PC-3 (cell line): ENCODE results near the gene RPL32. TPM values are rescaled to one million over a fixed set of nuclear protein-coding genes. Genes with fewer than 3 reads are reported as not detected.

Experiments
- ATAC-seq: fragments of 200-7000 bp; cut with Tn5 transposase; 2 replicates; pipeline ENCODE4 v1.9.1; 2020; ENCODE audit warnings: mild to moderate bottlenecking, moderate library complexity
- BruUV-seq: library from RNA; stranded (reverse); fragments of 400-500 nt; replicated peaks from 2 replicates; lab custom pipeline; 2021; lab: Mats Ljungman, UMichigan
- CTCF ChIA-PET: fragments of 300-600 bp; sonication (Branson Sonifier 250); formaldehyde crosslinking; loops from one replicate; lab custom pipeline; 2022; ENCODE audit warnings: antibody characterized with exemption; lab: Charles Lee
- POLR2A ChIA-PET: fragments of 300-600 bp; sonication (Branson Sonifier 250); formaldehyde crosslinking; loops from one replicate; lab custom pipeline; 2022; ENCODE audit warnings: antibody characterized with exemption; ENCODE audit not compliant: unreplicated experiment; lab: Charles Lee
- DNase-seq: peaks from one replicate; pipeline ENCODE4 v3.0.0-alpha.2; 2015
- H2AFZ ChIP-seq: fragments of 300-600 bp; sonication (generic); 2 replicates; pipeline ENCODE4 v1.6.0; 2016; ENCODE audit warnings: antibody characterized with exemption, low read length
- H3F3A ChIP-seq: fragments of 300-600 bp; sonication (generic); one replicate; pipeline ENCODE4 v1.6.0; 2017; ENCODE audit warnings: antibody characterized with exemption, low read length, control low read depth, mild to moderate bottlenecking; ENCODE audit not compliant: unreplicated experiment
- H3K27ac ChIP-seq: fragments of 300-600 bp; sonication (generic); 2 replicates; pipeline ENCODE4 v1.5.1; 2016; ENCODE audit warnings: mild to moderate bottlenecking, low read length
- H3K27me3 ChIP-seq: fragments of 300-600 bp; sonication (generic); 2 replicates; pipeline ENCODE4 v1.6.1; 2016; ENCODE audit warnings: low read length, mixed read lengths
- H3K36me3 ChIP-seq: fragments of 300-600 bp; sonication (generic); 2 replicates; pipeline ENCODE4 v1.6.1; 2016; ENCODE audit warnings: low read depth, mixed run types, low read length, mixed read lengths
- H3K4me1 ChIP-seq: fragments of 300-600 bp; sonication (generic); 2 replicates; pipeline ENCODE4 v1.5.1; 2016; ENCODE audit warnings: low read length; ENCODE audit not compliant: insufficient read depth
- H3K4me2 ChIP-seq: fragments of 300-600 bp; sonication (generic); 2 replicates; pipeline ENCODE4 v1.6.0; 2016; ENCODE audit warnings: low read length
- H3K4me3 ChIP-seq: fragments of 300-600 bp; sonication (generic); 2 replicates; pipeline ENCODE4 v1.5.1; 2016; ENCODE audit warnings: mild to moderate bottlenecking, low read length, mixed read lengths
- H3K79me2 ChIP-seq: fragments of 300-600 bp; sonication (generic); 2 replicates; pipeline ENCODE4 v1.6.1; 2017; ENCODE audit warnings: low read length, mixed read lengths
- H3K9ac ChIP-seq: fragments of 300-600 bp; sonication (generic); 2 replicates; pipeline ENCODE4 v1.6.0; 2016; ENCODE audit warnings: mild to moderate bottlenecking, low read length
- H3K9me2 ChIP-seq: fragments of 300-600 bp; sonication (generic); replicated peaks from 2 replicates; pipeline ENCODE4 v1.6.1; 2016; ENCODE audit warnings: mixed run types, low read length, mixed read lengths
- H3K9me3 ChIP-seq: fragments of 300-600 bp; sonication (generic); 2 replicates; pipeline ENCODE4 v1.6.1; 2016; ENCODE audit warnings: low read length, mixed read lengths
- H4K20me1 ChIP-seq: fragments of 300-600 bp; sonication (generic); 2 replicates; pipeline ENCODE4 v1.6.1; 2016; ENCODE audit warnings: low read length, mixed read lengths
- CTCF ChIP-seq: fragments of 300-600 bp; sonication (generic); conservative IDR thresholded peaks from 2 replicates; pipeline ENCODE4 v1.5.1; 2017; ENCODE audit warnings: antibody characterized with exemption, low read depth, mild to moderate bottlenecking, low read length
- EZH2 ChIP-seq: fragments of 300-600 bp; sonication (generic); IDR thresholded peaks from one replicate; pipeline ENCODE4 v1.6.1; 2017; ENCODE audit warnings: antibody characterized with exemption, mild to moderate bottlenecking, low read length; ENCODE audit not compliant: unreplicated experiment
- EZH2phosphoT487 ChIP-seq: fragments of 300-600 bp; sonication (generic); IDR thresholded peaks from 2 replicates; pipeline ENCODE4 v1.6.1; 2018; ENCODE audit warnings: mild to moderate bottlenecking, antibody characterized with exemption, low read length, borderline replicate concordance
- intact Hi-C: fragments of 100-400 bp; cut with micrococcal nuclease; formaldehyde crosslinking; loops from 2 replicates; pipeline ENCODE4 v1.9.0; 2023
- total RNA-seq: library from RNA; depleted of rRNA; stranded (reverse); fragments of >200 nt; gene quantifications from 2 replicates; pipeline ENCODE4 v1.2.3, GENCODE V29; 2014

The RPL32 gene
- total RNA-seq, 1 experiment from 2014 or later = 2,663 TPM

GRCh38 chr3:12878141-12878574 lies 36.8 kb upstream of the RPL32 start:
- no peaks in the 10 kb centered on the region for H3K79me2 ChIP-seq
- no peaks in the 10 kb centered on the region for H3K36me3 ChIP-seq
- no peak overlapping the region for H3K4me3 ChIP-seq
- no peak overlapping the region for H3K4me2 ChIP-seq
- no peaks in the 10 kb centered on the region for H4K20me1 ChIP-seq
- H3K9me2 ChIP-seq = no peaks in the 10 kb centered on the region
- POLR2A ChIA-PET = no interaction called here
- DNase-seq = no peak
- intact Hi-C loops = no loop called here
- no peaks in the 10 kb centered on the region for H3F3A ChIP-seq
- H3K9me3 ChIP-seq = no peaks in the 10 kb centered on the region
- TF ChIP-seq CTCF (no peak), EZH2phosphoT487 (no peak), EZH2 (no peak)
- H3K4me1 ChIP-seq = no peaks in the 10 kb centered on the region
- H2AFZ ChIP-seq = no peak overlapping the region
- no peak; the same call in 1 of the 2 replicates for ATAC-seq
- H3K27ac ChIP-seq = no peak overlapping the region
- H3K27me3 ChIP-seq = no peaks in the 10 kb centered on the region
- no peak overlapping the region for H3K9ac ChIP-seq
- BruUV-seq = no TSS peak
- CTCF ChIA-PET = interaction anchor here (0.6 kb wide), 1 partner anchor 11 kb away, joined by 5 read pairs; no protein-coding TSS in a partner anchor

- ATAC-seq (no peak), DNase-seq (no peak)
- no peaks in the 10 kb centered on the region for H3F3A ChIP-seq
- CTCF ChIA-PET = no interaction called here
- H3K36me3 ChIP-seq = no peaks in the 10 kb centered on the region
- no peak overlapping the region for H3K4me2 ChIP-seq
- no peaks in the 10 kb centered on the region for H4K20me1 ChIP-seq
- H3K4me1 ChIP-seq = no peaks in the 10 kb centered on the region
- H3K27ac ChIP-seq = no peak overlapping the region
- H3K79me2 ChIP-seq = no peaks in the 10 kb centered on the region
- H3K27me3 ChIP-seq = no peaks in the 10 kb centered on the region
- no TSS peak for BruUV-seq
- TF ChIP-seq EZH2 = no peak
- no peak for TF ChIP-seq EZH2phosphoT487
- TF ChIP-seq CTCF = no peak
- H3K9me3 ChIP-seq = no peaks in the 10 kb centered on the region
- H3K9ac ChIP-seq = no peak overlapping the region
- H2AFZ ChIP-seq = no peak overlapping the region
- POLR2A ChIA-PET = no interaction called here
- H3K4me3 ChIP-seq = no peak overlapping the region
- intact Hi-C loops = no loop called here
- no peaks in the 10 kb centered on the region for H3K9me2 ChIP-seq
These were observed 35.7 kb upstream of the RPL32 start for GRCh38 chr3:12877040-12877439.
